T-helper 1 cell treated with Interleukin-12 subunit alpha and Interleukin-12 subunit beta and Interleukin-4 antibody, amounts not matched to agents 30 μg/mL and 1 μg/mL, for 36 hours (primary cell): ENCODE data around the gene SEMA7A.
A peak's percentile ranks its signal among the peaks of the same experiment; 100 is the strongest.

Experiments used
- H3K27ac Mint-ChIP-seq: one replicate; pipeline ENCODE4 v1.8.0; 2021; ENCODE audit warnings: mild to moderate bottlenecking, mixed read lengths
- H3K27me3 Mint-ChIP-seq: one replicate; pipeline ENCODE4 v1.8.0; 2021; ENCODE audit warnings: low read depth, mixed read lengths
- H3K36me3 Mint-ChIP-seq: one replicate; pipeline ENCODE4 v1.8.0; 2021; ENCODE audit warnings: low read depth, mixed read lengths
- H3K4me1 Mint-ChIP-seq: one replicate; pipeline ENCODE4 v1.8.0; 2021; ENCODE audit warnings: low read depth, mixed read lengths
- H3K4me3 Mint-ChIP-seq: one replicate; pipeline ENCODE4 v1.8.0; 2021; ENCODE audit warnings: mild to moderate bottlenecking, moderate library complexity, mixed read lengths
- H3K9me3 Mint-ChIP-seq: one replicate; pipeline ENCODE4 v1.8.0; 2021; ENCODE audit warnings: mixed read lengths

SEMA7A gene

GRCh38 chr15:74428970-74429780 is 4.6 kb downstream of the SEMA7A start:
- Mint-ChIP-seq H3K4me3 (peak overlapping the region; percentile 48), H3K27me3 (no peaks in the 10 kb centered on the region), H3K36me3 (peaks cover 8% of the 10 kb centered on the region), H3K27ac (peak overlapping the region; percentile 75), H3K9me3 (no peaks in the 10 kb centered on the region), H3K4me1 (peaks cover 43% of the 10 kb centered on the region)

DNA sequence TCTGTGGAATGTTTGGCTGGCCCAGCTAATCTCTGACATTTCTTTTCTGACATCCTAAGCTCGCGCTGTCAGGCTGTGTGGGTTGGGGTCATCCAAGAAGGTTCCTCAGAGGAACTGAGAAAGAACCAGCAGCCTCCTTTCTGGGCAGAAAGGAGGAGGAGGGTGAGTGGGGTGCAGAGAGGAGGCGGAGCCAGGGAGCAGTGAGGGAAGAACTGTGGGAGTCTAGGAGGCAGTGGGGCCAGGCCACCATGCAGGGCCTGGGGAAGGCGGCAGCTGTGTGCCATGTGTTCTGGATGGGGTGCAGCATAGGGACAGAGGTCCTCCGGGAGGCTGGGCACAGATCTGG is 5.3 kb downstream of the SEMA7A start:
- peaks cover 47% of the 10 kb centered on the region for H3K4me1 Mint-ChIP-seq
- H3K9me3 Mint-ChIP-seq = no peaks in the 10 kb centered on the region
- H3K4me3 Mint-ChIP-seq = peak overlapping the region; percentile 43
- peak overlapping the region; percentile 80 for H3K27ac Mint-ChIP-seq
- peaks cover 8% of the 10 kb centered on the region for H3K36me3 Mint-ChIP-seq
- no peaks in the 10 kb centered on the region for H3K27me3 Mint-ChIP-seq

DNA sequence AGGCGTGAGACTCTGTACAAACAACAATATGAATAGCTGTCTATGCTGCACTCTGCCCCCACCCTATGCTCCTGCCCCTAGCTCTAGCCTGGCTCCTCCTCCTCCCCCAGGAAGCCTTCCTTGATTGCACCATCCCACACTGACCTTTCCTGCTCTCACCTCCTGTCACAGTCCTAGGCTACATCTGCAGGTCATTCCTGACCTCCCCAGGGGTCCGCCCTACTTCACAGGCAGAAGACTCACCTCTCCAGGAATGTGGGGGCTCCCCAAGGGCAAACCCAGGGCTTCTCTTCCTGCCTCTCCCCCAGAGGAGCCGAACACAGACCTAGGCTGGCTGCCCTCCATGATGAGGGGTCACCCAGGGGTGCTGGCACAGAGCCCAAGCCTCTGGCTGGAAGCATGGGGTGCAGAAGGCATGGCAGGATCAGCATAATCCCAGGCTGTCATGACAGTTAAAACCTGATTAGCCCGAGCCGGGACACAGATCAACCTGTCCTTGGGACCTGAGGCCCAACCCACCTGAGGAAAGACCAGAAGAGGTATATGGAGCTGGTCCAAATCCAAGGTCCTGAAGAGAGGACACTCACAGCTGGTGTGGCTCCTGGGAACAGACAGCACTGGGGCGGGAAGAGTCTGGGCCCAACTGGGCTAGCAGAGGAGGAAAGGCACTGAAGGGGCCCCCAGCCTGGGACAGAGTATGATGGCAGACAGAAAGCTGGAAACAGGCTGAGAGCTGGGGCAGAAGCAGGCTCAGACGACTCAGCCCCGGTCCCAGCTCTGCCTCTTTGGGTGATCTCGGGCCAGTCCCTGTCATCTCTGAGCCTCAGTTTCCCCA is 5.9 kb downstream of the SEMA7A start:
- Mint-ChIP-seq H3K9me3 (no peaks in the 10 kb centered on the region), H3K27ac (peak overlapping the region; percentile 37), H3K27me3 (no peaks in the 10 kb centered on the region), H3K4me1 (peaks cover 48% of the 10 kb centered on the region), H3K4me3 (no peak overlapping the region), H3K36me3 (peaks cover 8% of the 10 kb centered on the region)

DNA sequence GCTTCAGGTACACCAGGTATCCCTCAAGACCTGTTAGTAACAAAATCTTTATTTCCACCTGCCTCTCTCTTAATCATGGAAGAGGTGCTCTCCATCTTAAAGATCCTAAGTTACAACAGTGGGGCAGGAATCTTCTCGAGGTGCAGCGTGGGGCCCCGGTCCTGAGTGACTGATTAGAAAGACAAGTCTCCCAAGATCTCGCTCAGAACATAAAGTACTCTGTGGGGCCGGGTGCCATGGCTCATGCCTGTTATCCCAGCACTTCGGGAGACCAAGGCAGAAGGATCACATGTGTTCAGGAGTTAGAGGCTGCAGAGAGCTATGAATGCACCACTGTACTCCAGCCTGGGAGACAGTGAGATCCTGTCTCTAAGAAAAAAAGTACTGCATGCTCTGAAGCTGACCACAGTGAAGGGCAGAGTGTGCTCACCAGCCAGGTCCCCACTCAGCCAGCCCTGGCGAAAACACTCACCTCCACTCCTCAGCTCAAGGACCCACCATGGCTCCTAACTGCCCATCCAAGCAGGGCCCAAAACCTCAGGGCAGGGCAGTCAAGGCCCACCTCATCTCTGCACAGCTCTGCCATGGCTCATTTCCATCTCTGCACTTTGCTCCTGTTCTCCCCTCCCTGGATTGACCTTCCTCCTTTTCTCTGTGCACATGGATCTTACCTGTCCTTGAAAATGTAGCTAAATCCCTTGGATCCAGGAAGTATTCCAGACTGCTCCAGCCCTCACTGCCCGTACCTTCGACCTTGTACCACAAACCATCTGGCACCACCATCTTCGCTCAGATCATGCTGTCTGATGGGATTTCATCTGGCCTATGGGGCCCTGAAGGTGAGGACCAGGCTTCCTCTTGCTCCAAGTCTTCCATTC is 7.1 kb downstream of the SEMA7A start:
- Mint-ChIP-seq H3K27ac (peak overlapping the region; percentile 15), H3K36me3 (peaks cover 8% of the 10 kb centered on the region), H3K4me3 (no peak overlapping the region), H3K27me3 (no peaks in the 10 kb centered on the region), H3K9me3 (no peaks in the 10 kb centered on the region), H3K4me1 (peaks cover 42% of the 10 kb centered on the region)

GRCh38 chr15:74425630-74426029 is 8.1 kb downstream of the SEMA7A start:
- peaks cover 37% of the 10 kb centered on the region for H3K4me1 Mint-ChIP-seq
- no peaks in the 10 kb centered on the region for H3K27me3 Mint-ChIP-seq
- peaks cover 8% of the 10 kb centered on the region for H3K36me3 Mint-ChIP-seq
- no peak overlapping the region for H3K4me3 Mint-ChIP-seq
- H3K9me3 Mint-ChIP-seq = no peaks in the 10 kb centered on the region
- no peak overlapping the region for H3K27ac Mint-ChIP-seq

- no peaks in the 10 kb centered on the region for H3K27me3 Mint-ChIP-seq
- no peaks in the 10 kb centered on the region for H3K9me3 Mint-ChIP-seq
- H3K4me3 Mint-ChIP-seq = no peak overlapping the region
- H3K4me1 Mint-ChIP-seq = peaks cover 38% of the 10 kb centered on the region
- no peak overlapping the region for H3K27ac Mint-ChIP-seq
- peaks cover 8% of the 10 kb centered on the region for H3K36me3 Mint-ChIP-seq
Observed at GRCh38 chr15:74424901-74425528, 8.7 kb downstream of the SEMA7A start.

- Mint-ChIP-seq H3K27ac (peak overlapping the region; percentile 42), H3K27me3 (no peaks in the 10 kb centered on the region), H3K4me1 (peaks cover 39% of the 10 kb centered on the region), H3K4me3 (no peak overlapping the region), H3K36me3 (peaks cover 5% of the 10 kb centered on the region), H3K9me3 (no peaks in the 10 kb centered on the region)
Observed at GRCh38 chr15:74423431-74424257, 10.1 kb downstream of the SEMA7A start.

GRCh38 chr15:74422652-74423430 is 10.9 kb downstream of the SEMA7A start:
- Mint-ChIP-seq H3K9me3 (no peaks in the 10 kb centered on the region), H3K4me3 (no peak overlapping the region), H3K27me3 (no peaks in the 10 kb centered on the region), H3K4me1 (peaks cover 36% of the 10 kb centered on the region), H3K36me3 (peaks cover 5% of the 10 kb centered on the region), H3K27ac (no peak overlapping the region)

- Mint-ChIP-seq H3K4me3 (no peak overlapping the region), H3K27ac (no peak overlapping the region), H3K27me3 (no peaks in the 10 kb centered on the region), H3K4me1 (peaks cover 33% of the 10 kb centered on the region), H3K36me3 (peaks cover 3% of the 10 kb centered on the region), H3K9me3 (no peaks in the 10 kb centered on the region)
Observed at GRCh38 chr15:74422265-74422651, 11.5 kb downstream of the SEMA7A start.

GRCh38 chr15:74421302-74422245 is 12.2 kb downstream of the SEMA7A start:
- Mint-ChIP-seq H3K36me3 (peaks cover 3% of the 10 kb centered on the region), H3K4me1 (peaks cover 35% of the 10 kb centered on the region), H3K4me3 (no peak overlapping the region), H3K27ac (peak overlapping the region; percentile 49), H3K9me3 (no peaks in the 10 kb centered on the region), H3K27me3 (no peaks in the 10 kb centered on the region)

- no peak overlapping the region for H3K4me3 Mint-ChIP-seq
- H3K4me1 Mint-ChIP-seq = peaks cover 38% of the 10 kb centered on the region
- no peaks in the 10 kb centered on the region for H3K27me3 Mint-ChIP-seq
- H3K9me3 Mint-ChIP-seq = no peaks in the 10 kb centered on the region
- peaks cover 6% of the 10 kb centered on the region for H3K36me3 Mint-ChIP-seq
- peak overlapping the region; percentile 74 for H3K27ac Mint-ChIP-seq
Observed at GRCh38 chr15:74420193-74420905, 13.4 kb downstream of the SEMA7A start.
